Hematopoietic multipotent progenitor cell treated with erythropoietin and hydrocortisone succinate and interleukin-3 and kit ligand, for 4 days (in vitro differentiated cells): Measurements from ENCODE around the gene CHRNB2.

Source experiments
- DNase-seq: peaks from one replicate; pipeline ENCODE4 v3.0.0-alpha.2; 2015

CHRNB2 gene

GRCh38 chr1:154611150-154611862 is 43.7 kb downstream of the CHRNB2 start:
- no peak for DNase-seq

GRCh38 chr1:154614247-154614646 is 46.7 kb downstream of the CHRNB2 start:
- no peak for DNase-seq

GRCh38 chr1:154614901-154615300 is 47.3 kb downstream of the CHRNB2 start:
- DNase-seq: peak; percentile 52

GRCh38 chr1:154615411-154615810 is 47.8 kb downstream of the CHRNB2 start:
- DNase-seq: no peak

GRCh38 chr1:154616659-154617345 is 49.2 kb downstream of the CHRNB2 start:
- DNase-seq: peak; percentile 35

GRCh38 chr1:154619181-154619948 is 51.8 kb downstream of the CHRNB2 start:
- DNase-seq: no peak

- DNase-seq: no peak
Measured at GRCh38 chr1:154620751-154621150, 53.2 kb downstream of the CHRNB2 start.

GRCh38 chr1:154621875-154622274 is 54.3 kb downstream of the CHRNB2 start:
- DNase-seq: peak; percentile 45

GRCh38 chr1:154622503-154623039 is 55.0 kb downstream of the CHRNB2 start:
- no peak for DNase-seq

- peak; percentile 54 for DNase-seq
Measured at GRCh38 chr1:154623358-154623757, 55.8 kb downstream of the CHRNB2 start.

- DNase-seq: no peak
Measured at GRCh38 chr1:154624746-154625643, 57.4 kb downstream of the CHRNB2 start.

- DNase-seq: peak; percentile 50
Measured at GRCh38 chr1:154626456-154627256, 59.1 kb downstream of the CHRNB2 start.

GRCh38 chr1:154627257-154628120 is 59.9 kb downstream of the CHRNB2 start:
- peak; percentile 95 for DNase-seq

GRCh38 chr1:154628121-154628405 is 60.5 kb downstream of the CHRNB2 start:
- no peak for DNase-seq

- peak; percentile 94 for DNase-seq
Measured at GRCh38 chr1:154629061-154629674, 61.6 kb downstream of the CHRNB2 start.
